T-helper 2 cell treated with Interferon-gamma antibody and Interleukin-4, amounts not matched to agents 100 ng/mL and 5 ng/mL, for 36 hours (primary cell): ENCODE data around the gene IL1RAPL2. TPM values are rescaled to one million over a fixed set of nuclear protein-coding genes. Genes with fewer than 3 reads are reported as not detected.

ENCODE experiments used
- intact Hi-C: fragments of 100-400 bp; cut with micrococcal nuclease; formaldehyde crosslinking; loops from one replicate; pipeline ENCODE4 v1.15.1; 2023
- total RNA-seq: library from RNA; stranded (reverse); gene quantifications from 2 replicates; pipeline ENCODE4 v1.2.3, GENCODE V29; 2022

The IL1RAPL2 gene
- total RNA-seq, 1 donor from 2014 or later, result not detected

- intact Hi-C loops, result no loop called here
Observed at GRCh38 chrX:105460376-105460775, 894.4 kb downstream of the IL1RAPL2 start.

- intact Hi-C loops, result no loop called here
Observed at GRCh38 chrX:105461016-105461415, 895.0 kb downstream of the IL1RAPL2 start.

GRCh38 chrX:105462186-105462585 lies 896.2 kb downstream of the IL1RAPL2 start:
- intact Hi-C loops, result no loop called here

GRCh38 chrX:105463473-105463872 lies 897.5 kb downstream of the IL1RAPL2 start:
- intact Hi-C loops, result no loop called here

- intact Hi-C loops, result no loop called here
Observed at GRCh38 chrX:105464618-105465017, 898.6 kb downstream of the IL1RAPL2 start.

- intact Hi-C loops, result no loop called here
Observed at GRCh38 chrX:105468741-105469140, 902.7 kb downstream of the IL1RAPL2 start.

- intact Hi-C loops, result no loop called here
Observed at GRCh38 chrX:105471597-105471996, 905.6 kb downstream of the IL1RAPL2 start.

- intact Hi-C loops, result no loop called here
Observed at GRCh38 chrX:105475801-105476200, 909.8 kb downstream of the IL1RAPL2 start.

- intact Hi-C loops, result no loop called here
Observed at GRCh38 chrX:105477351-105477750, 911.4 kb downstream of the IL1RAPL2 start.

- intact Hi-C loops, result no loop called here
Observed at GRCh38 chrX:105480646-105481310, 914.8 kb downstream of the IL1RAPL2 start.

GRCh38 chrX:105483011-105483410 lies 917.0 kb downstream of the IL1RAPL2 start:
- intact Hi-C loops, result no loop called here

GRCh38 chrX:105488716-105489115 lies 922.7 kb downstream of the IL1RAPL2 start:
- intact Hi-C loops, result no loop called here

GRCh38 chrX:105495376-105495775 lies 929.4 kb downstream of the IL1RAPL2 start:
- intact Hi-C loops, result no loop called here

GRCh38 chrX:105502336-105502735 lies 936.3 kb downstream of the IL1RAPL2 start:
- intact Hi-C loops, result no loop called here

- intact Hi-C loops, result no loop called here
Observed at GRCh38 chrX:105515561-105515960, 949.6 kb downstream of the IL1RAPL2 start.

GRCh38 chrX:105526431-105526830 lies 960.4 kb downstream of the IL1RAPL2 start:
- intact Hi-C loops, result no loop called here

GRCh38 chrX:105527759-105528158 lies 961.8 kb downstream of the IL1RAPL2 start:
- intact Hi-C loops, result no loop called here

GRCh38 chrX:105533951-105534350 lies 968.0 kb downstream of the IL1RAPL2 start:
- intact Hi-C loops, result no loop called here

- intact Hi-C loops, result no loop called here
Observed at GRCh38 chrX:105543283-105543682, 977.3 kb downstream of the IL1RAPL2 start.

- intact Hi-C loops, result no loop called here
Observed at GRCh38 chrX:105550043-105550663, 984.2 kb downstream of the IL1RAPL2 start.

- intact Hi-C loops, result no loop called here
Observed at GRCh38 chrX:105552395-105552794, 986.4 kb downstream of the IL1RAPL2 start.

- intact Hi-C loops, result no loop called here
Observed at GRCh38 chrX:105553118-105553517, 987.1 kb downstream of the IL1RAPL2 start.

GRCh38 chrX:105564501-105564900 lies 998.5 kb downstream of the IL1RAPL2 start:
- intact Hi-C loops, result no loop called here
